SHP77 (cell line): ENCODE measurements around the gene BPHL.
A peak's percentile ranks its signal among the peaks of the same experiment; 100 is the strongest.
"Not testable (repeated sequence)": the region's sequence is repeated elsewhere in the genome, so short reads cannot be mapped to it uniquely, and the experiment has no call there.

Source experiments
- DNase-seq, 2 experiments: peaks; one replicate each; lab custom pipeline; 2025; lab: John Stamatoyannopoulos, UW

BPHL gene

DNA sequence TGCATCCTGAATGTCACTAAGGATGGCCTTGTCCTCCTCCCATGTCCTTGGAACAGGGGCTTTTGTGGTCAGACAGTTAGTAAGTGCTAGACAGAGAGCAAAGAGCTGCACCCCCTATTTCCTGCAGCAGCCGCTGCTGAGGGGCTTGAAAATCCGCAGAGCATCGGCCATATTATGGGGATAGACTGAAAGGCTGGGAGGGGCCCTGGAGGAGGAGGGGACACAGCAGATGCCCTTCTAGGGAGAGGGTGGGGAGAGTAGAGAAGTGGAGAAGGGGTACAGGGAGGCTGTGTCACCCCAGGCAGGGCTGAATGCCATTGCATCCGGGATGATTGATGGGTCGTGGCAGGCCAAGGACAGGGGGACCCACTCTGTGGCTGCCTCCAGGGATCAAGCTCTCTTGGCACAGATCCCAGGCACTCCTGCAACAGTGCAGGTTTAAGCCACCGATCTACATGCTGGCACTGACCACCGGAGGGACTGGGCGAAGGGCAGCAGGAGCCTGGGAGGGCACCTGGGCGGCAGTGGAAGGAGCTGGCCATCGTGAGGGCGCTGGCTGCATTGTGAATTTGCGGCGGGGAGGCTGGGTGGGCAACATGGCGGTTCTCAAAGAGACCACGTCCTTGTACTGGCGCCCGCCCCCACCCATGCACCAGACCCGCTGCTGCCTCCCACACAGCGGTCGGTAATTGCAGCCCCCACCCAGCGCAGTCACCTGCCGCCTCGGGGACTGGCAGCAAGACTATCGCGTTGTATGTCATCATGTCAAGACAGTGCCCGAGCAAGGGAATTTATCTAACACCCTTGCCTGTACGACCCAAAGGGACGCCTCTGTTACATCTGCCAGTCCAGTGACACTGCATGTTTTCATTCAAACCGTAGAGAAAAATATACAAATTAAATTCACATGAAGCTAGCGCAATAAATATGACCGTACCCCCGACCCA is 37.9 kb downstream of the BPHL start:
- DNase-seq, result not testable (repeated sequence)

DNA sequence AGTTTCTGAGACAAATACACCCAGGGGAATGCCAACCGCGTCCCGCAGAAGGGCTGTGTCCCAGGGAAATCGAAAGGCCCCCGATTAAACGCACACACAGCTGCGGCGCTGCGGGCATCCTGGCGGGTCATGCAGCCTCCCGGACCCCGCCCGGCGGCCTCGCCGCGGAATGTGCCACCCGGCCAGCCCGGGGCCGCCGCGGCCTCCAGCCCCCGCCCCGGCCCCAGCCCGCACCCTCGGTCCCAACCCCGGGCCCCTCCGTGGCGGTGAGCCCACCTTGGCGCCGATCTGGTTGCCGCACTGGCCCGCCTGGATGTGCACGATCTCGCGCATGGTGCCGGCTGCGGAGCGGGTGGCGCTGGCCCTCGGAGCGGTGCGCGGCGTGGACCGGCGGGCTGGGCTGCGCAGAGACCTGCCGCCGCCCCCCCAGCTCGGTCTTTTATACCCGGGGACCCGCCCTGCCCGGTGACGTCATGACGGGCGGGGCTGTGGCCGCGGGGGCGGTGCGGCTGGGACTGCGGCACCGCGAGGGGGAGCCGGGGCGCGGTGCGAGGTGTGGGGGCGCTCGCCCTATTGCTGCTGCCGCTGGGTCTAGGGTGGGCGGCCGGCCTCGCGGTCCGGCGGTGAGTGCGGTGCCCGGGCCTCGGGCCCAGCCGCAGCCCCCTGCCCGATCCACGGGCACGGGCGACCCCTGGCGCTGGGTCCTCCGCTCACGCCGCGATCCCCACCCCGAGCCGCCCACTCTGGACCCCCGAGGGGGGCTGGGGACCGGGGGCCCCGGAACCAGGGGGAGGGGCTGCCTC is 38.8 kb downstream of the BPHL start, which contains the start of gene TUBB2A:
Gene TUBB2A (minus strand): TSS at position 414 of the 803 bp plus-strand sequence. CDS start 81 bp downstream, at position 333.
- peak; percentile 47 to 50 for DNase-seq

DNA sequence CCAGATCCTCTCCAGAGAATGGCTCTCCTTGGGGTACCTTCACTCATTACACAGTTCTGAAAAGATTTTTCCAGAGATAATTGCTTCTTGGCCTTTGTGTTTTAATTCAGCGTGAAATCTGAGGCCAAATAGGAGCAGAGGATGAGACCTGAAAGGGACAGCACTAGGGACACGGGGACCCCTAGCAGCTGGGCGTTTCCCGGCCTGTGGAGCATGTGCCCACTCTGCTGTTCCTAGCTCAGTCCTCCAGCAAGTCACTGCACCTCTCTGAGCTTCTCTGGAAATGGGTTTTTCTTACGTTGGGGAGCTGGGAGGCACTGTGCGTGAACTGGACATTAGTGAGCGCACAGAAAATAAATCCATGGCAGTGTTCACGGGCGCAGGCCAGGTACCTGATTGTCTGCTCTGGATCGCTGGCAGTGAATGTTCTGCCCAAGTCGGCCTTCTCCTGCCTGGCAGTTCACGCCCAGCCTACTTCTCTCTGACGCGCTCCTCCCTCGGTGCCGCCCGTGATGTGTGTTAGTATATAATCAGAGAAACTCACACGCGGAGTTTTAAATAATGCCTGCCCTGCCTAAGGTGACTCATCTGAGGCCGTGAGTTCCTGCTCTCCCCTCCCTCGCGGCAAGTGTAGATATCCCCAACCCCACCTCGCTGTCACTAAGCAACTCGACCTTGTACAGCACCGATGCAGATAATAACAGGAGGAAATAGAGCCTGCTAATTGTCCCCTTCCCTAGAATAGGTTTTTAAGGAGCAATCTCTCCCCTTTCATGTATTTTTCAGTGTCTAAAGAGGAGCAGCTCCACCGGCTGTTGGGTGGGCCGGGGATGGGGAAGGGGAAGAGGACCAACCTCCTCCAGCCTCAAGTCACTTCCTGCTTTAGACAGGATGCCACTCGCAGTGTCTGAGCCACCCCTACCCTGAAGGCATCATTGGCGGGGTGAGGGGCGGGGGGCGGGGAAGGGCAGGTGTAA is 41.6 kb downstream of the BPHL start:
- DNase-seq, result peak; percentile 64 to 67

DNA sequence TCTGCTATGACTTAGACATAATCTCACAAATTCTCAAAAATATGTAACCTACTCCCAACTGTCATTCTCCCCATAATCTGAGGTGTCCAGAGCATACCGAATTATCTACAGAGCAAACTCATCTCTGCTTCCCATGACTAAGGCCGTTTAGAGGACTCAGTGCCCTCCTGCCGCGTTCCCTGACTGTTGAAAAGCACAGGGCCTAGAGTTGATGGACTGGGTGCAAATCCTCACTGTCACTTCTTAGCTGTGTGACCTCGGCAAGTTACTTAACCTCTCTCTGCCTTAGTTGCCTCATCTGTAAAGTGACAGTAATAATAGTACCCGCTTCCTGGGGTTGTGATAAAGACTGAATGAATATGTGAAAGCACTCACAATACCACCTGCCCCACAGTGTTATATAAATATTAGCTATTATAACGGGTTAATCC is 43.6 kb downstream of the BPHL start:
- DNase-seq, result peak; percentile 58 to 61

DNA sequence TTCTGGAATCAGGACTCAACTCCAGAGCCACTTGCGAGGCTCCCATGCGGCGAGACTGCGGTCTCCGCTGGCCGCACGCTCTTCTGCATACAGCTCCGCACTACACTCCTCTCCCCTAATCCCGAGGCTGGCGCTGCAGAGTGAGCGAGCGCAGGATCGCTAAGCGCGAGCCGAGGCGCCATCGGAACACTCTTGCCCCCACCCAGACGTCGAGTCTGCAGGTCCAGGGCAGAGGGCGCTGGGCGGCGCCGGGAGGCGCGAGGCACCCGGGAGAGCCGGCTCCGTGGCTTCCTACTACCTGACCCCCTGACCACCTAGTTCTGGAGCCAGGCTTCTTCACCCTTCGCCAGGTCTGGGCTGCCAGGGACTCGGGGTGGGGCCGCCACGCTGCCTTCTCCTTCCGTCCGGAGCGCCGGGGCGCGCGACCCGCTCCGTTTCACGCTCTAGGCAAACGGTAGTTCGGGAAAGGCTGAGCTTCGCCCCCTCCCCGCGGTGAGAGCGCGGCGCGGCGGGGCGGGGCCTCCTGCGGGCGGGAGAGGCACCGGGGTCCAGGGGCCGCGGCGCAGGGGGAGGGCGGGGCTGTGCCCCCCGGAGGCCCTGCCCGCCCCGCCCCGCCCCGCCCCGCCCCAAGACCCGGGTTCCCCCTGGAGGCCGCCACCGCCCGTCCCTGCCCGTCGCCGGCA is 44.2 kb downstream of the BPHL start:
- peak; percentile 60 to 72 for DNase-seq

DNA sequence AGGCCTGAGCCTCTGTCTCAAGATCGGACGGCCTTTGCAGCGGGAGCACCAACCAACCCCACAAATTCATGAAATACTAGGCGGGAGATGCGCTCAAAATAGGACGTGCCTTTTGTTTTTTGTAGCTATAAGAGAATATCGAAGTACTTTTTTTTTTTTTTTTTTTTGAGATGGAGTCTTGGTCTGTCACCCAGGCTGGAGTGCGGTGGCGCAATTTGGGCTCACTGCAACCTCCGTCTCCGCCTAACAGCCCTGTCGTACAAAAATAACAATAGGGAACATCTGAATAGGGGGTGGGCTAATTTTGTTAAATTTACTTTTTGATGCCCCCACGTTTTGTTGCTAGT is 44.7 kb downstream of the BPHL start:
- DNase-seq, result no peak

DNA sequence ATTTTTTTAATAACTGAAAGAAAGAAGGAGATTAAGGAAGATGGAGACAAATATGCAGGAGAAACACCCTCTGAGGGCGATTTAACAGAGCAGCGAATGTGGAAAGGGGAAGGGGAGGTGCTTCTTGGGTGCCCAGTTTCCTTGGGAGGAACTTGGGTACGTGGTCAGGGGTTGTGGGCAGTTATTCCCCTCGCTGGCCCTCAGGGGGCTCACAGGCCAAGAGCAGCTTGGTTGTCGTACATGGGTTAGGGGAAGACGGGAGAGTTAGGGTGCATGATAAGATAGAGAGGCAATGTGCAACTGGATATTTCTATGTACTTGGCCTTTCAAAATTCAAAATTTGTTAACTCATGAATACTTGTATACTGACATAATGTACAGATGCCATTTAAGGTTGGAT is 45.9 kb downstream of the BPHL start:
- no peak for DNase-seq

DNA sequence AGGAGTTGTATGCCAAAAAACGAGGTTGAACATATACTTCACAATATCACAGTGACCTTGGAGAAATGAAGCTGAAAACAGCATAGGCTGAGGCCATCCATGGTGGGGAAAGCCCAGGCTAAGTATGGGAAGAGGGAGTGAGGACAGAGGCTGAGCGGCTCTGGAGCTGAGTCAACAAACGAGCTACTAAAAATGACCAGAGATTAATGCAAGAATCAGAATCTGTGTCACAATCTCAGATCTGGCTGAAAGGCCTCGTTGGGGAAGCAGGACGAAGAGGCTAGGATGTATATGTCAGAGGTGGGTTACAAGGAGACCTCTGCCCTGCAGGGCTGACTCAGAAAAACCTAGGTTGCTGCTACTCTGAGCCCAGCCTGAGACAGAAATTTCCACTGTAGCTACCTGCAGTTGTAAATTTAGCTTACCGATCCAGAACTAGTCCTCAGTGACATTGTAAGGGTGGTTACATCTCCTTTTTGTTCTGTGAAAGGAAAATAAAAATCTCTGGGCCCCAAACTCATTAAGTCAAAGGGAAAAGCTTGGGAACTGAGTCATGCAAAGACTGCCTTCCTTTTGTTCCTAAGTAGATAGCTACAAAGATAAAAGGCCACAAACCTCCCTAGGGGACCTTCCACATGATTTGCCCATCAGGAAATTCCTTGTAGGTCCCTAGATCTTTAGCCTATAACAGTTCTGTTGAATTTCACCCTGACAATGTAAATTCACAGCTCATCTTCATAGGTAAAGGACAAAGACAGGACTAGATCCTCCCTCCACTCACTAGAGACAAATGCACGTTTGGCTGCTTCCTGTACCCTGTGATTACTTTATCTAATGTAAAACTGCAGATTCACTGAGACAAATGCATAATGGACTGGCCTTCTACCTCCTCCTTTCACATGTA is 47.4 kb downstream of the BPHL start:
- no peak for DNase-seq

DNA sequence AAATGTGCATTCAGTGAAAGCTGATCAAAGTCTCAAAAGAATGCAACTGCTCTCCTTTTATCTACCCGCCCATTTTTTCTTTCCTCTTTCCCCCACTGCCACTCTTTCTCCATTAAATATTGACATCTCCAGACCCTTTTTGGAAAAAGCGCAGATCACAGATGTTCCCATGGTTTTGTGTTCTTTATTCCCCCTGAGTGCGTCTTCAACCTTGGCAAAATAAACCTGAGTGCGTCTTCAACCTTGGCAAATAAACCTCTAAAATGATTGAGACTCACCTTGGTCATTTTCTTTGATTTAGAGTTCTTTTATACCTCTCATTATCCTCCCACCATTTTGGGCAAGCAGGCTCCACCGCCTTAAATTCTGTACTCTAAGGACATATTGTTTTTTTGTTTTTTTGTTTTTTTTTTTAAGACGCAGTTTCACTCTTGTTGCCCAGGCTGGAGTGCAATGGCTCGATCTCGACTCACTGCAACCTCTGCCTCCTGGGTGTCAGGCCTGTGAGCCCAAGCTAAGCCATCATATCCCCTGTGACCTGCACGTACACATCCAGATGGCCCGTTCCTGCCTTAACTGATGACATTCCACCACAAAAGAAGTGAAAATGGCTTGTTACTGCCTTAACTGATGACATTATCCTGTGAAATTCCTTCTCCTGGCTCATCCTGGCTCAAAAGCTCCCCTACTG is 48.2 kb downstream of the BPHL start:
- not testable (repeated sequence) for DNase-seq

DNA sequence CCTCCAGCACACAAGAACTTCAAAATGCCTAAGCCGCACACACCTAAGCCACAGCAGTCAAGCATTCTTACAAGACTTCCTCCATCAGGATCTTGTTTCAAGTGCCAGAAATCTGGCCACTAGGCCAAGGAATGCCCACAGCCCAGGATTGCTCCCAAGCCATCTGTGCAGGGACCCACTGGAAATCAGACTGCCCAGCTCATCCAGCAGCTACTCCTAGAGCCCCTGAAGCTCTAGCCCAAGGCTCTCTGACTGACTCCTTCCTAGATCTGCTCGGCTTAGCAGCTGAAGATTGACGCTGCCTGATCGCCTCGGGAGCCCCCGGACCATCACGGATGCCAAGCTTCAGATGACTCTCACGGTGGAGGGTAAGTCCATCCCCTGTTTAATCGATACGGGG is 49.5 kb downstream of the BPHL start:
- DNase-seq, result not testable (repeated sequence)

DNA sequence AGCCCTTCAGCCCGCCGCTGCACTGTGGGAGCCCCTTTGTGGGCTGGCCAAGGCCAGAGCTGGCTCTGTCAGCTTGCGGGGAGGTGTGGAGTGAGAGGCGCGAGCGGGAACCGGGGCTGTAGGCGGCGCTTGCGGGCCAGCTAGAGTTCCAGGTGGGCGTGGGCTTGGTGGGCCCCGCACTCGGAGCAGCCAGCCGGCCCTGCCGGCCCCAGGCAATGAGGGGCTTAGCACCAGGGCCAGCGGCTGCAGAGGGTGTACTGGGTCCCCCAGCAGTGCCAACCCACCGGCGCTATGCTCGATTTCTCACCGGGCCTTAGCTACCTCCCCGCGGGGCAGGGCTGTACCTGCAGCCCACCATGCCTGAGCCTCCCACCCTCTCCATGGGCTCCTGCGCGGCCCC is 52.2 kb downstream of the BPHL start:
- not testable (repeated sequence) for DNase-seq

DNA sequence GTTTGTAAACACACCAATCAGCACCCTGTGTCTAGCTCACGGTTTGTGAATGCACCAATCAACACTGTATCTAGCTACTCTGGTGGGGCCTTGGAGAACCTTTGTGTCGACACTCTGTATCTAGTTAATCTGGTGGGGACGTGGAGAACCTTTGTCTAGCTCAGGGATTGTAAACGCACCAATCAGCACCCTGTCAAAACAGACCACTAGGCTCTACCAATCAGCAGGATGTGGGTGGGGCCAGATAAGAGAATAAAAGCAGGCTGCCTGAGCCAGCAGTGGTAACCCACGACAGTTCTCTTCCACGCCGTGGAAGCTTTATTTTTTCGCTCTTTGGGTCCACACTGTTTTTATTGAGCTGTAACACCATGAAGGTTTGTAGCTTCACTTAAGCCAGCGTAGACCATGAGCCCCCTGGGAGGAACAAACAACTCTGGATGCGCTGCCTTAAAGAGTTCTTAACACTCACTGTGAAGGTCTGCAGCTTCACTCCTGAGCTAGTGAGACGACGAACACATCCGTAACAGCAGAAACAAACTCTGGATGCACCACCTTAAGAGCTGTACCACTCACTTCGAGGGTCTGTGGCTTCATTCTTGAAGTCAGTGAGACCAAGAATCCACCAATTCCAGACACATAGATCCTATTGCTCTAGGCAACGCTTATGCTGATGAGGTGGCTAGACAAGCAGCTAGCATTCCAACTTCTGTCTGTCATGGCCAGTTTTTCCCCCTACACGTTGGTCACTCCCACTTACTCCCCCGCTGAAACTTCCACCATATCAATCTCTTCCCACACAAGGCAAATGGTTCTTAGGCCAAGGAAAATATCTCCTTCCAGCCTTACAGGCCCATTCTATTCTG is 53.0 kb downstream of the BPHL start:
- DNase-seq, result not testable (repeated sequence)

DNA sequence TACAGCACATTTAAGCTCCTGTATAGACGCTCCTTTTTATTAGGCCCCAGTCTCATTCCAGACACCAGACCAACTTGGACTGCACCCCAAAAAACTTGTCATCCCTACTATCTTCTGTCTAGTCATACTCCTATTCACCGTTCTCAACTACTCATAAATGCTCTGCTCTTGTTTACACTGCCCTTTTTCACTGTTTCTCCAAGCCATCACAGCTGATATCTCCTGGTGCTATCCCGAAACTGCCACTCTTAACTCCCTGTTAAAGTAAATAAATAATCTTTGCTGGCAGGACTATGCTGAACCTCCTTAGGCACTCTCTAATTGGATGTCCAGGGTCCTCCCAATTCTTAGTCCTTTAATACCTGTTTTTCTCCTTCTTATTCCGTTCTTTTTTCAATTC is 54.3 kb downstream of the BPHL start:
- DNase-seq, result not testable (repeated sequence)

DNA sequence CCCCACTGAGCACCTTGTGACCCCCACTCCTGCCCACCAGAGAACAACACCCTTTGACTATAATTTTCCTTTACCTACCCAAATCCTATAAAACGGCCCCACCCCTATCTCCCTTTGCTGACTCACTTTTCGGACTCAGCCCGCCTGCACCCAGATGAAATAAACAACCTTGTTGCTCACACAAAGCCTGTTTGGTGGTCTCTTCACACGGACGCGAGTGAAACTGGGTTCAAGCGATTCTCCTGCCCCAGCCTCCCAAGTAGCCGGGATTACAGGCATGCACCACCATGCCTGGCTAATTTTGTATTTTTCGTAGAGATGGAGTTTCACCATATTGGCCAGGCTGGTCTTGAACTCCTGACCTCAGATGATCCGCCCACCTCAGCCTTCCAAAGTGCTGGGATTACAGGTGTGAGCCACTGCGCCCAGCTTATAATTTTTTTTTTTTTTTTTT is 55.2 kb downstream of the BPHL start:
- DNase-seq, result not testable (repeated sequence)

DNA sequence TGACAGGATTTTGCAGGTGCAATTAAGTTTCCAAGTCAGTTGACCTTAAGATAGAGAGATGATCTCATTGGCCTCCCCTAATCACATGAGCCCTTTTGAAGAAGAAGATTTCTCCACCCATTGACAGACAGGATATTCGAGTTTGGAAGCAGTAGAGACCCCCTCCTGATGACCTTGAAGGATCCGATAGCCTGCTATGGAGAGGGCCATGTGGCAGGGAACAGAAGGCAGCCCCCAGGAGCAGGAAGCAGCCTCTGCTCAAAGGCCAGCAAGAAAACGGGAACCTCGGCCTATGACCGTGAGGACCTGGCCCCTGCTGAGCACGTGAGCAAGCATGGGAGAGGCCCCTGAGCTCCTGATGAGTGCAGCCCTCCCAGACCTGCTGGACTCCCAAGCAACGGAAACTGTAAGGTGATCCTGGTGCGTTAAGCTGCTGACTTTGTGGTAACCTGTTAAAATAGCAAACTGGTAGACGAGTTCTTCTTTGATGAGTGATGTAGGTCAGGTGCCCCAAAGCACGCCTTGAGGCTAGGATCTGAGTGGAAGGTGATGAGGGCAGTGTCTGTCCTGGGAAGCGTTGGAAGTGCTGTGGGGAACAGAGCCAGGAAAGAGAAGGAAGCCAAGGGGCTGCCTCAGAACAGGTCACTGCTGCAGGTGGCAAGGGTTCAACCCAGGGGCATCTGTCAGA is 57.3 kb downstream of the BPHL start:
- DNase-seq, result peak; percentile 28 to 33

DNA sequence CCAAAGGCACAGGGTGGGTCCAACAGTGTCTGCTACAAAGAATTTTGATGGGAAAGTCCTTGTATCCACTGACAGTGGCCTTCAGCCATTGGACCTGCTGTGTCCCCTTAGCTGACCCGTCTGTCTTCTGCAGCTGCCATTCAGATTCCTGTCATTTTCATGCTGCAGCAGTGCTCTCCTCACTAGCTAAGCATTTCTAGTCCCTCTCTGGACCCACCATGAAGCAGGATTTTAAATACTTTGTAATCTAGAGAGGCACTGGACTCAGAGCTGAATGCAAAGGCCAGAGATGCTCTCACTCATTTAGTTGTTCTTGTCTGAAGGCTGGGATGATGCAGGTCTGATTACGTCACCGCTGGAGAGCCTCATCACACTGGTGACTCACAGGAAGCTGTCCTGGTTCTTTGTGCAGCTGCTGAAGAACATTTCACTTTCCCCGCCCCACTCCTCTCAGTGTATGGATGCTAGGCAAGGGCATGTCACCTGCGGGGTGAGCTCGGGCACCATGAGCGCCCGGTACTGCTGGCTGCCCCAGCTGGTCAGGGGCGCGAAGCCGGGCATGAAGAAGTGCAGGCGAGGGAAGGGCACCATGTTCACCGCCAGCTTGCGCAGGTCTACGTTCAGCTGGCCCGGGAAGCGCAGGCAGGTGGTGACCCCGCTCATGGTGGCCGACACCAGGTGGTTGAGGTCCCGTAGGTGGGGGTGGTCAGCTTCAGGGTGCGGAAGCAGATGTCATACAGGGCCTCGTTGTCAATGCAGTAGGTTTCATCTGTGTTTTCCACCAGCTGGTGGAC is 58.2 kb downstream of the BPHL start:
- DNase-seq, result peak; percentile 91 to 94

DNA sequence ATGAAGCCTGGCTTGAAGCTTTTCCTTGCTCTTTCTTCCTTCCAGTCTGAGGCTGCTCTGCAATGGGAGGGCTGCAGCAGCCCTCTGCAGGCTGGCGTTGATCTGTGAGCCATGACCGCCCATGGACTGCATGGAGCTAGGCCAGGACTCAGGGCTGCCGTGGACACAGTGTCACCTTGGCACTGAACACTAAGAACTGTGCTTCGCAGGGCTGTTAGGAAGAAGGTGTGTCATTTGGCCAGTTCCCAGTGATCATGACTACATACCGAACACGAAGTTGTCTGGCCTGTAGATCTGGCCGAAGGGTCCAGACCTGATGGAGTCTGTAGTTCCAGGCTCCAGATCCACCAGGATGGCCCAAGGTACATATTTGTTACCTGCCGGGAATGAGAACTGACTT is 60.2 kb downstream of the BPHL start:
- DNase-seq, result not testable (repeated sequence)
